Measurements from ENCODE around the gene XPNPEP1.

DNA sequence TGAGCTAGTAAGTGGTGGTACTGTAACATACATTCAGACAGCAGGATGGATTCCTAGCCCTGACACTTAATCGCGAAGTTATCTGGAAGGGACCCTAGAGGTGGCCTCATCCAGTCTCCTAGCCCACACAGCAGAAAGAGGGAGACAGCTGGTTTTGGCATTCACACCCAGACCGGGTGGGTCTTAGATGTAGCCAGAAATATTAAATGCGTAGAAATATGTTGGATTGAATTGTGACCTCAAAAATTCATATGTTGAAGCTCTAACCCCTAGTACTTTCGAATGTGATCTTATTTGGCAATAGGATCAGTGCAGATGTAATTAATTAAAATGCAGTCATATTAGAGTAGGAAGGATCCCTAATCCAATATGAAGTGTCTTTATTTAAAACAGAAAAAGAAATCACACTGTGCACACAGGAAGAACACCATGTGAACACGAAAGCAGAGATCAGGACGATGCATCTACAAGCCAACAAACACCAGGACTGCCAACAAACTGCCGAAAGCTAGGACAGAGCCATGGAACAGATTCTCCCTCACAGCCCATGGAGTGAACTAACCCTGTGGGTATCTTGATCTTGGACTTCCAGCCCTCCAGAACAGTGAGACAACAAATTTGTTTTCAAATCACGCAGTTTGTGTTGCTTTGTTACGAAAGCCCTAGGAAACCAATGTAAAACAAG lies 2.9 kb upstream of the XPNPEP1 start:
- no peak for TF ChIP-seq EZH2 (IDR thresholded peaks at IDR 0.05; ENCODE audit: low read length)
- TF ChIP-seq, protein P1, sequence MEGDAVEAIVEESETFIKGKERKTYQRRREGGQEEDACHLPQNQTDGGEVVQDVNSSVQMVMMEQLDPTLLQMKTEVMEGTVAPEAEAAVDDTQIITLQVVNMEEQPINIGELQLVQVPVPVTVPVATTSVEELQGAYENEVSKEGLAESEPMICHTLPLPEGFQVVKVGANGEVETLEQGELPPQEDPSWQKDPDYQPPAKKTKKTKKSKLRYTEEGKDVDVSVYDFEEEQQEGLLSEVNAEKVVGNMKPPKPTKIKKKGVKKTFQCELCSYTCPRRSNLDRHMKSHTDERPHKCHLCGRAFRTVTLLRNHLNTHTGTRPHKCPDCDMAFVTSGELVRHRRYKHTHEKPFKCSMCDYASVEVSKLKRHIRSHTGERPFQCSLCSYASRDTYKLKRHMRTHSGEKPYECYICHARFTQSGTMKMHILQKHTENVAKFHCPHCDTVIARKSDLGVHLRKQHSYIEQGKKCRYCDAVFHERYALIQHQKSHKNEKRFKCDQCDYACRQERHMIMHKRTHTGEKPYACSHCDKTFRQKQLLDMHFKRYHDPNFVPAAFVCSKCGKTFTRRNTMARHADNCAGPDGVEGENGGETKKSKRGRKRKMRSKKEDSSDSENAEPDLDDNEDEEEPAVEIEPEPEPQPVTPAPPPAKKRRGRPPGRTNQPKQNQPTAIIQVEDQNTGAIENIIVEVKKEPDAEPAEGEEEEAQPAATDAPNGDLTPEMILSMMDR (optimal IDR thresholded peaks at IDR 0.05 in 1 of 3, IDR thresholded peaks at IDR 0.05 in 1 of 3, conservative IDR thresholded peaks at IDR 0.05 in 1 of 3; ENCODE audit: extremely low read depth in 1 of 3, insufficient read depth in 2 of 3, low read length in 3 of 3), result no peak
